ENCODE measurements around the gene CELSR2. TPM values are rescaled to one million over a fixed set of nuclear protein-coding genes. Genes with fewer than 3 reads are reported as not detected.
A peak's percentile ranks its signal among the peaks of the same experiment; 100 is the strongest.

Gene CELSR2
- total RNA-seq, 2 experiments from 2014 or later, result 6.9 to 12.5 TPM

DNA sequence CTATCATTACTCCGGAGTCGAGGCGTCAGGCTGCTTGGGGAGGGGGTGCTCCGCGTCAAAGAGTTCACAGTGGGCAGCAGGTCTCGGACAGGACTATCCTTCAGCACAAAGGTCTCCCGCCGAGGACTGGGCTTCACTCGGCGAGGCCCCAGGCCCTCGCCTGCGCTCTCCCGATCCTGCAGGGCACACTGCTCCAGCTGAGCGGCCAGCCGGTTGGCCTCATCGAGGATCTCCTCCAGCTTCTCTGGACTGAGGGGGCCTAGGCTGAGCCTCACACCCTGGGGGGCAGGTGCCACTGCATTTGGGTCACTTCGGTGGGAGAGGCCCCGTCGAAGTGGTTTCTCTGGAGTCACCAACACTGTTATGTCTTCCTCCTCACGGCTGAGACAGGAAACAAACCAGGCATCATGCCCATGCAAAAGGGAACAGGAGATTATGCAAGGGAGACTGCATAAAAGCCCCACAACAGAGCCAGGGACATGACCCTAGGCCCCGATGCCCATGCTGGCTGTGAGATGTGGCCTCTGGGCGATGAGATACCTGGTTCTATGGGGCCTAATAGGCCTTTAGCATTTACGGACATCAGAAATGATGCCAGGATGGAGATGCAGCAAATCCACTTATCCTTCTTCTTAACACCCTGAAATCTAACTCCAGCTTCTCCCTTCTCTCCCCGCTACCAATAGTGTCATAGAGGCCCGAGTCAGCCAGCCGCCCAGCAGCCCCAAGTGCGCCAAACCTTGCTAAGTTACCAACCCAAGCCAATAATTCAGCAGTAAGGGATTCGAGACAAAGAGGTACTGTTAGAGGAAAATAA, 32.5 kb downstream of the CELSR2 start:
- Histone ChIP-seq H4K20me1 (ENCODE audit: insufficient read depth, low read length) (no peaks in the 10 kb centered on the region), H3K4me1 (ENCODE audit: insufficient read depth, low read length, poor library complexity, severe bottlenecking) (peaks cover 21% of the 10 kb centered on the region), H3K79me2 (ENCODE audit: insufficient read depth, low read depth, low read length) (peaks cover 7% of the 10 kb centered on the region; the same call in 1 of the 2 replicates), H3K36me3 (ENCODE audit: insufficient read depth, low read length) (peaks cover 34% of the 10 kb centered on the region), H3K4me2 (ENCODE audit: low read length) (peak overlapping the region; percentile 92), H3K27ac (ENCODE audit: low read depth, low read length, poor library complexity, severe bottlenecking) (peak overlapping the region; percentile 60), H3K9me3 (ENCODE audit: low read length) (no peaks in the 10 kb centered on the region), H2AFZ (ENCODE audit: low read length) (peak overlapping the region; percentile 71; the same call in 1 of the 2 replicates), H3K4me3 (ENCODE audit: low read depth, low read length, poor library complexity, severe bottlenecking) (peak overlapping the region; percentile 77), H3K9me2 (ENCODE audit: insufficient read depth, low read length) (no peaks in the 10 kb centered on the region)
- ChIA-PET CTCF (ENCODE audit: unreplicated experiment) (interaction anchor here (0.6 to 0.9 kb wide), 2 partner anchors 10 to 116 kb away, joined by 3 to 5 read pairs; partner anchors contain the start of gene SORT1), POLR2A (interaction anchor here (1.2 to 1.6 kb wide), 9 partner anchors 15 to 248 kb away, joined by 3 to 14 read pairs (median 4); partner anchors contain the start of genes PSMA5 and SORT1)
- TF ChIP-seq, protein P1, sequence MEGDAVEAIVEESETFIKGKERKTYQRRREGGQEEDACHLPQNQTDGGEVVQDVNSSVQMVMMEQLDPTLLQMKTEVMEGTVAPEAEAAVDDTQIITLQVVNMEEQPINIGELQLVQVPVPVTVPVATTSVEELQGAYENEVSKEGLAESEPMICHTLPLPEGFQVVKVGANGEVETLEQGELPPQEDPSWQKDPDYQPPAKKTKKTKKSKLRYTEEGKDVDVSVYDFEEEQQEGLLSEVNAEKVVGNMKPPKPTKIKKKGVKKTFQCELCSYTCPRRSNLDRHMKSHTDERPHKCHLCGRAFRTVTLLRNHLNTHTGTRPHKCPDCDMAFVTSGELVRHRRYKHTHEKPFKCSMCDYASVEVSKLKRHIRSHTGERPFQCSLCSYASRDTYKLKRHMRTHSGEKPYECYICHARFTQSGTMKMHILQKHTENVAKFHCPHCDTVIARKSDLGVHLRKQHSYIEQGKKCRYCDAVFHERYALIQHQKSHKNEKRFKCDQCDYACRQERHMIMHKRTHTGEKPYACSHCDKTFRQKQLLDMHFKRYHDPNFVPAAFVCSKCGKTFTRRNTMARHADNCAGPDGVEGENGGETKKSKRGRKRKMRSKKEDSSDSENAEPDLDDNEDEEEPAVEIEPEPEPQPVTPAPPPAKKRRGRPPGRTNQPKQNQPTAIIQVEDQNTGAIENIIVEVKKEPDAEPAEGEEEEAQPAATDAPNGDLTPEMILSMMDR (conservative IDR thresholded peaks at IDR 0.05; ENCODE audit: low read length), result no peak
- TF ChIP-seq EZH2phosphoT487 (IDR thresholded peaks at IDR 0.05; ENCODE audit: borderline replicate concordance, low read depth, low read length), result no peak
- intact Hi-C loops (cut with micrococcal nuclease; ENCODE audit: unreplicated experiment), result loop anchor here (5.0 kb wide), 1 partner anchor 200 kb away; the partner anchor contains the start of gene ATXN7L2
- BruUV-seq (replicated peaks), result no TSS peak
- DNase-seq (ENCODE audit: low spot score), result no peak

DNA sequence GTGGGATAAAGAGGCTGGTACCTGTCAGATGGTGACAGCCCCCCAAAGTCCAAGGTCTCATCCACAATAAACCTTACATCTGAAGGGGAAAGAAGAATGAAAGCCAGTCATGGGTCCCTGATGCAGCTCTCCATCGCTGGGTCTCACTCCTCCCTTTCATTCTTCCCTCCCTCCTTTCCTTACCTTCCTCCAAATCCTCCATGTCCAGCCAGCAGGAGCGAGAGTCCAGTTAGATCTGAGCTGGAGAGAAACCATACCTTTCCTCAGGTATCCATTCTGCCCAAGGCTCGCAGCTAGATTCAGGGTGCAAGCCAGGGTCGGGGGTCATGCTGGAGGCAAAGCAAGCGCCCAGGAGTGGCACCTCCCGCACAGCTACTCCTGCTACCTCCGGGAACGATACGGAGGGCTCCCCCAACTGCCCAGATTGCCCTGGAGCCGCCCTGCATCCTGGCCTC, 33.2 kb downstream of the CELSR2 start:
- no peaks in the 10 kb centered on the region for H3K9me3 ChIP-seq (ENCODE audit: low read length)
- peaks cover 34% of the 10 kb centered on the region for H3K36me3 ChIP-seq (ENCODE audit: insufficient read depth, low read length)
- no peak for DNase-seq (ENCODE audit: low spot score)
- BruUV-seq (replicated peaks), result no TSS peak
- H2AFZ ChIP-seq (ENCODE audit: low read length), result peak overlapping the region; percentile 71
- H3K4me1 ChIP-seq (ENCODE audit: insufficient read depth, low read length, poor library complexity, severe bottlenecking), result peaks cover 17% of the 10 kb centered on the region
- ChIA-PET CTCF (ENCODE audit: unreplicated experiment) (interaction anchor here (0.9 to 1.1 kb wide), 3 partner anchors 110 to 117 kb away, joined by 3 to 5 read pairs (median 5); partner anchors contain the start of gene SORT1), POLR2A (interaction anchor here (0.9 to 1.6 kb wide), 11 partner anchors 14 to 247 kb away, joined by 3 to 14 read pairs (median 4); partner anchors contain the start of genes MYBPHL, PSMA5 and SORT1)
- TF ChIP-seq, protein P1 (conservative IDR thresholded peaks at IDR 0.05; ENCODE audit: low read length), result no peak
- no peak for TF ChIP-seq EZH2phosphoT487 (IDR thresholded peaks at IDR 0.05; ENCODE audit: borderline replicate concordance, low read depth, low read length)
- peak overlapping the region; percentile 60 for H3K27ac ChIP-seq (ENCODE audit: low read depth, low read length, poor library complexity, severe bottlenecking)
- H3K4me3 ChIP-seq (ENCODE audit: low read depth, low read length, poor library complexity, severe bottlenecking), result peak overlapping the region; percentile 77
- H3K79me2 ChIP-seq (ENCODE audit: insufficient read depth, low read depth, low read length), result peaks cover 7% of the 10 kb centered on the region; the same call in 1 of the 2 replicates
- intact Hi-C loops (cut with micrococcal nuclease; ENCODE audit: unreplicated experiment), result loop anchor here (5.0 kb wide), 1 partner anchor 200 kb away; the partner anchor contains the start of gene ATXN7L2
- no peaks in the 10 kb centered on the region for H3K9me2 ChIP-seq (ENCODE audit: insufficient read depth, low read length)
- H3K4me2 ChIP-seq (ENCODE audit: low read length), result peak overlapping the region; percentile 92
- no peaks in the 10 kb centered on the region for H4K20me1 ChIP-seq (ENCODE audit: insufficient read depth, low read length)

Data from OCI-LY7 (cell line).